ENCODE results near the gene OXGR1.

Gene OXGR1

GRCh38 chr13:97005625-97006262 lies 11.5 kb upstream of the OXGR1 start:
- Histone ChIP-seq H3K27me3 (ENCODE audit: control insufficient read depth, insufficient read depth, low read length) (no peaks in the 10 kb centered on the region), H3K9ac (no peak overlapping the region), H3K4me2 (ENCODE audit: low read length) (no peak overlapping the region), H3K9me3 (ENCODE audit: control insufficient read depth, low read length) (no peaks in the 10 kb centered on the region), H3K4me1 (no peaks in the 10 kb centered on the region), H3K27ac (no peak overlapping the region), H2AFZ (no peak overlapping the region), H3K4me3 (ENCODE audit: low read depth, low read length) (no peak overlapping the region), H3K79me2 (no peaks in the 10 kb centered on the region), H3K36me3 (ENCODE audit: control insufficient read depth, insufficient read depth, low read length) (no peaks in the 10 kb centered on the region)
- no peak for TF ChIP-seq CTCF (IDR thresholded peaks at IDR 0.05)

- Histone ChIP-seq H3K79me2 (no peaks in the 10 kb centered on the region), H3K36me3 (ENCODE audit: control insufficient read depth, insufficient read depth, low read length) (no peaks in the 10 kb centered on the region), H3K27me3 (ENCODE audit: control insufficient read depth, insufficient read depth, low read length) (no peaks in the 10 kb centered on the region), H2AFZ (no peak overlapping the region), H3K9me3 (ENCODE audit: control insufficient read depth, low read length) (no peaks in the 10 kb centered on the region), H3K4me2 (ENCODE audit: low read length) (no peak overlapping the region), H3K4me3 (ENCODE audit: low read depth, low read length) (no peak overlapping the region), H3K9ac (no peak overlapping the region), H3K27ac (no peak overlapping the region), H3K4me1 (no peaks in the 10 kb centered on the region)
- TF ChIP-seq CTCF (IDR thresholded peaks at IDR 0.05) = no peak
Observed at GRCh38 chr13:97004886-97005285, 10.6 kb upstream of the OXGR1 start.

- H3K9ac ChIP-seq = no peak overlapping the region
- no peak overlapping the region for H3K4me2 ChIP-seq (ENCODE audit: low read length)
- no peak overlapping the region for H3K4me3 ChIP-seq (ENCODE audit: low read depth, low read length)
- no peak overlapping the region for H2AFZ ChIP-seq
- no peaks in the 10 kb centered on the region for H3K27me3 ChIP-seq (ENCODE audit: control insufficient read depth, insufficient read depth, low read length)
- no peaks in the 10 kb centered on the region for H3K36me3 ChIP-seq (ENCODE audit: control insufficient read depth, insufficient read depth, low read length)
- H3K9me3 ChIP-seq (ENCODE audit: control insufficient read depth, low read length) = no peaks in the 10 kb centered on the region
- TF ChIP-seq CTCF (IDR thresholded peaks at IDR 0.05) = no peak
- no peaks in the 10 kb centered on the region for H3K79me2 ChIP-seq
- H3K27ac ChIP-seq = no peak overlapping the region
- H3K4me1 ChIP-seq = no peaks in the 10 kb centered on the region
Observed at GRCh38 chr13:97004096-97004876, 10.0 kb upstream of the OXGR1 start.

GRCh38 chr13:97003071-97003470 lies 8.8 kb upstream of the OXGR1 start:
- Histone ChIP-seq H3K36me3 (ENCODE audit: control insufficient read depth, insufficient read depth, low read length) (no peaks in the 10 kb centered on the region), H3K27ac (no peak overlapping the region), H3K27me3 (ENCODE audit: control insufficient read depth, insufficient read depth, low read length) (no peaks in the 10 kb centered on the region), H3K79me2 (no peaks in the 10 kb centered on the region), H3K4me2 (ENCODE audit: low read length) (no peak overlapping the region), H3K4me3 (ENCODE audit: low read depth, low read length) (no peak overlapping the region), H2AFZ (no peak overlapping the region), H3K4me1 (no peaks in the 10 kb centered on the region), H3K9ac (no peak overlapping the region), H3K9me3 (ENCODE audit: control insufficient read depth, low read length) (no peaks in the 10 kb centered on the region)
- TF ChIP-seq CTCF (IDR thresholded peaks at IDR 0.05) = no peak
